Spinal cord (tissue), 10 donors: ENCODE measurements around the gene ZNF226. TPM values are rescaled to one million over a fixed set of nuclear protein-coding genes. Genes with fewer than 3 reads are reported as not detected.
"Not testable (repeated sequence)": the region's sequence is repeated elsewhere in the genome, so short reads cannot be mapped to it uniquely, and the experiment has no call there.

Experiments used
- DNase-seq, 6 donors: peaks; one replicate each; pipeline versions ENCODE4 v3.0.0 to v3.0.0-alpha.2; 2013 to 2015; ENCODE audit warnings: low spot score in 6 of 6, low read depth in 4 of 6
- H3K27ac ChIP-seq: one replicate; pipeline ENCODE4 v1.5.1; 2013; ENCODE audit warnings: low read depth, low read length, control low read depth
- H3K27me3 ChIP-seq: one replicate; pipeline ENCODE4 v1.6.1; 2013; ENCODE audit warnings: low read length; ENCODE audit not compliant: control insufficient read depth, insufficient read depth
- H3K36me3 ChIP-seq: one replicate; pipeline ENCODE4 v1.6.1; 2013; ENCODE audit warnings: low read length; ENCODE audit not compliant: control insufficient read depth, insufficient read depth
- H3K4me1 ChIP-seq: one replicate; pipeline ENCODE4 v1.6.1; 2013; ENCODE audit warnings: low read length; ENCODE audit not compliant: control insufficient read depth, insufficient read depth
- H3K4me3 ChIP-seq: one replicate; pipeline ENCODE4 v1.5.1; 2013; ENCODE audit warnings: low read depth, low read length, control low read depth
- H3K9me3 ChIP-seq: one replicate; pipeline ENCODE4 v1.6.1; 2013; ENCODE audit warnings: low read length; ENCODE audit not compliant: control insufficient read depth, insufficient read depth
- WGBS: methylation state at CpG from one replicate; pipeline ENCODE4 v1.1.5; 2013; ENCODE audit warnings: missing lambda C conversion rate; ENCODE audit not compliant: insufficient coverage; 5-methylcytosine and 5-hydroxymethylcytosine counted together
- long read RNA-seq, 4 donors: transcript quantifications; one replicate each; lab custom pipeline, GENCODE V29; 2026
- polyA plus RNA-seq, 2 donors: library from polyadenylated mRNA; unstranded; fragments of 120-200 nt; gene quantifications; one replicate each; pipeline ENCODE4 v1.2.1, GENCODE V29; 2013; ENCODE audit not compliant: insufficient read length in 2 of 2
- total RNA-seq, 2 donors: library from RNA; depleted of rRNA in 1 of 2; stranded (reverse); fragments of 120-200 nt in 1 of 2; fragments of >200 nt in 1 of 2; gene quantifications; one replicate each; pipeline versions ENCODE4 v1.2.3 to v1.2.4, GENCODE V29; 2013 to 2014
- donor health status: healthy.

Gene ZNF226
- total RNA-seq (10 to 100 TPM; 35.9 to 43.0 TPM), polyA plus RNA-seq (10 to 100 TPM; 26.5 to 28.6 TPM)
- long read RNA-seq, donor 1, partial matches to known transcripts = 0 of 6 reads
- long read RNA-seq, donor 1, other reads (novel, unspliced or antisense) = 0 of 6 reads
- long read RNA-seq, donor 2, partial matches to known transcripts = 0 of 2 reads
- long read RNA-seq, donor 2, other reads (novel, unspliced or antisense) = 0 of 2 reads
- long read RNA-seq, donor 3, full-length matches to known transcripts = 4 of 4 reads
- long read RNA-seq, donor 3, partial matches to known transcripts = 0 of 4 reads
- long read RNA-seq, donor 3, other reads (novel, unspliced or antisense) = 0 of 4 reads
- long read RNA-seq, donor 4, partial matches to known transcripts = 0 of 10 reads
- long read RNA-seq, donor 4, other reads (novel, unspliced or antisense) = 0 of 10 reads

DNA sequence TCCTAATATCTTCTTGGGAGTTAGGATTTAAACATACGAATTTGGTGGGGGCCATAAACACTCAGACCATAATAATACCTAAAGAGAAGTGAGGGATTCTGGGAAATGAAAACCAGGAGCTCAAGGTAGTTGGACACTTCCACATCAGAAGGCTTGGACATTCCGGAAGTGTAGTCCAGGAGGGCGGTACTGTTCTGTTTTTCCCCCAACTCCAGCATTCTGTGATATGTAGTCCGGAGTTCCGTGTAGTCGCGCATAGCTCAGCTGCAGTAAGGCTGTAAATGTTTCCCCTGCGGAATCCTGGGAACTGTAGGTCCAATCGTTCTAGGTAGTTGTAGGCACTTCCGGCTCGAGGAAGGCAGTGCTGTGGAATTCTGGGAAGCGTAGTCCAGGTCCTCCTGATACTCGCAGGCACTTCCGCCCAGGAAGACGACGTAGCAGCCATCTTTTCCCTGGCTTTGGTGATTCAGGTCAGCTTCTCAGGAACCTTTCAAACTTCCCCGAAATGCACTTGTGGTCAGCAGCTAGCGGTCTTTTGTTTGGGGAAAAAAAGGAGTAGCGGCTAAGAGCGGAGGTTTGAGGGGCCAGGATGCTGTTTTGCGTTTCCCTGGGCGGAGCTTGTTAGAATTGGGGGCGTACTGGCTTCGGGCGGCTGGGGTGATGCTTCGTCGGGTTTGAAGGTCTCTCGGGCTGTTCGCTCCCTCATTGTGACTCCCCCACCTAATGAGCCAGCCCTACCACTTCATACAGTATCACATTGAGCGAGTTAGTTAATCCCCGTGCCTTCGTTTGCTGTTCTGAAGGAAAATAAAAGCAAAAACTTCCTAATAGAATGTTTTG, at the start of gene ZNF226:
Gene ZNF226 (plus strand): TSS at position 428 of the 840 bp plus-strand sequence. CDS start 4,981 bp downstream, outside the sequence.
- no peaks in the 10 kb centered on the region for H3K9me3 ChIP-seq
- H3K27me3 ChIP-seq = no peaks in the 10 kb centered on the region
- H3K36me3 ChIP-seq = peaks cover 6% of the 10 kb centered on the region
- H3K27ac ChIP-seq = peak within 1 kb of the TSS; percentile 89
- WGBS = under 1% methylated on average over 23 of the region's 32 CpGs
- DNase-seq = peak; percentile 93 to 100 (median 94)
- H3K4me1 ChIP-seq = peaks cover 11% of the 10 kb centered on the region
- peak within 1 kb of the TSS; percentile 67 for H3K4me3 ChIP-seq

DNA sequence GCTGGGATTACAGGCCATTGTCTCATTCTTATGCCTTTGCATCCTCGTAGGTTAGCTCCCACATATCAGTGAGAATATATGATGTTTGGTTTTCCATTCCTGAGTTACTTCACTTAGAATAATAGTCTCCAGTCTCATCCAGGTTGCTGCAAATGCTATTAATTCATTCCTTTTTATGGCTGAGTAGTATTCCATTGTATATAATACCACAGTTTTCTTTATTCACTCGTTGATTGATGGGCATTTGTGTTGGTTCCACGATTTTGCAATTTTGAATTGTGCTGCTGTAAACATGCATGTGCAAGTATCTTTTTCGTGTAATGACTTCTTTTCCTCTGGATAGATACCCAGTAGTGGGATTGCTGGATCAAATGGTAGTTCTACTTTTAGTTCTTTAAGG, 43.7 kb upstream of the ZNF226 start:
- H3K27me3 ChIP-seq, DNase-seq, H3K27ac ChIP-seq, H3K4me3 ChIP-seq, H3K4me1 ChIP-seq, H3K9me3 ChIP-seq: not testable (repeated sequence)
- peaks cover 27% of the 10 kb centered on the region for H3K36me3 ChIP-seq
- WGBS = 80% methylated on average over 2 of the region's 4 CpGs

DNA sequence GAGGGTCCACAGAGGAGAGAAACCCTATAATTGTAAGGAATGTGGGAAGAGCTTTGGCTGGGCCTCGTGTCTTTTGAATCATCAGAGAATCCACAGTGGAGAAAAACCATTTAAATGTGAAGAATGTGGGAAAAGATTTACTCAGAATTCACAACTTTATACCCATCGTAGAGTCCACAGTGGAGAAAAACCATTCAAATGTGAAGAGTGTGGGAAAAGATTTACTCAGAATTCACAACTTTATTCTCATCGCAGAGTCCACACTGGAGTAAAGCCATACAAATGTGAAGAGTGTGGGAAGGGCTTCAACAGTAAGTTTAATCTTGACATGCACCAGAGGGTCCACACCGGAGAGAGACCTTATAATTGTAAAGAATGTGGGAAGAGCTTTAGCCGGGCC, 32.9 kb upstream of the ZNF226 start:
- Histone ChIP-seq H3K4me3 (no peak overlapping the region), H3K4me1 (no peaks in the 10 kb centered on the region), H3K27me3 (no peaks in the 10 kb centered on the region), H3K27ac (no peak overlapping the region), H3K36me3 (peaks cover 10% of the 10 kb centered on the region), H3K9me3 (no peaks in the 10 kb centered on the region)
- WGBS = 65% methylated on average over 2 of the region's 5 CpGs
- DNase-seq = no peak

DNA sequence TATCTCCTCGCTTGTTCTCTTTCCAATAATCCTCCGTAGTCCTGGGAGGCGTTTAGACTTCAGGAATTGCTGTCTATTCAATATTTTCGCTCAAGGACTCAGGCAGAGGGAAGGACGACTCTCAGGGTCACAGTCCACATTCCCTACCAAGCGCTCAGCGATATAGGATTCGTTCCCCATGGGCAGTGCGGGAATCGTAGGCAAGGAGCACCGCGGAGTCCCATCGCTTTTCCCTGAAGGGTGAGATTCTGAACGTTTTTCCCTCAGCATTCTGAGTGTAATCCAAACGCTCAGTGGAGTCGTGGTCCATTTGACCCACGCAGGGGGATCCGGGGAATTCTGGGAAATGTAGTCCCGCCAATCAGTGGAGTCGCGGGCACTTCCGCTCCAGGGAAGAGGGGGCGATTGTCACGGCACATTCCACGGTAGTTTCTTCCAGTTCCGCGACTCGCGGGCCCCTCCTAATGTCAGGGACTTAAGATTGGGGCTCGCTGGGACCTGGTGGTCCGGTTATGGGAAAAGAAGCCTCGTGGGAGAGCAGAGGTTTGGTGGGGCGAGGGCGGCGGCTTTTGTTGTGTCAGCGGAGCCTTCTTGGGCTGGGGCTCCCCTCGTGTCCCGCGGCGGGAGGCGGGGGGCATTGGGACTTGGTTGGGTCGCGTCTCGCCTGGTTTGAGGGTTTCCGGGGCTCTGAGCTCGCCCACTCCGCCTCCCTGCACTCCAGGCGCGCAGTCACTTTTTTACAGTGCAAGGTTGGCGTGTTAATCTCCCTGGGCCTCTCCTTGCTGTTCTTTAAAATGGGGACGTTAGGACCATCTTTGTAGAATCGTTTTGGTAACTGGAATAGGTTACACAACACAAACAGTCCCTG, 23.5 kb upstream of the ZNF226 start, which contains the start of gene ZNF234:
Gene ZNF234 (plus strand): TSS at position 364 of the 868 bp plus-strand sequence. CDS start 3,079 bp downstream, outside the sequence.
- peak within 1 kb of the TSS; percentile 95 for H3K4me3 ChIP-seq
- H3K27ac ChIP-seq = peak within 1 kb of the TSS; percentile 85
- H3K36me3 ChIP-seq = peaks cover 9% of the 10 kb centered on the region
- WGBS = under 1% methylated on average over 45 of the region's 52 CpGs
- H3K4me1 ChIP-seq = peaks cover 6% of the 10 kb centered on the region
- no peaks in the 10 kb centered on the region for H3K9me3 ChIP-seq
- H3K27me3 ChIP-seq = no peaks in the 10 kb centered on the region
- peak; percentile 76 to 98 (median 88) for DNase-seq

DNA sequence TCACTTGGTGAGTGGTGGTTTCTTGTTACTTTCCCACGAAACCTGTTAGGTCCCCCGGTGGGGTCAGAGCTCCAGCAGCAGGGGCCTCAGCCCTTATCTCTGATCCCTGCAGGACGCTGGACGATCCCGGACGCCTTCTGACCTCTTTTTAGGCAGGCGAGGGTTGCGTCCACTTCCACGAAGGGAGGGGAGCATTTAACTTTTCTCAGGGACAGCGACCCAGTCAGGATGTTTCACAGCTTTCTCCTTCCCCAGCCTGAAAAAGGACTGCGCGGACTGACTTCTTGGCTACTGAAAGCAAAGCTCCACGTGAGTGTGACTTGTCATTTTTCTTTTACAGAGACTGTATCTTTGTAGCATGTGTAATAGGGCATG, 22.9 kb upstream of the ZNF226 start:
- Histone ChIP-seq H3K4me1 (peaks cover 6% of the 10 kb centered on the region), H3K4me3 (peak overlapping the region; percentile 95), H3K36me3 (peaks cover 9% of the 10 kb centered on the region), H3K27ac (no peak overlapping the region), H3K27me3 (no peaks in the 10 kb centered on the region), H3K9me3 (no peaks in the 10 kb centered on the region)
- WGBS = 0% methylated on average over 9 of the region's 13 CpGs
- peak in 1 of 6 donors; percentile 4 for DNase-seq

DNA sequence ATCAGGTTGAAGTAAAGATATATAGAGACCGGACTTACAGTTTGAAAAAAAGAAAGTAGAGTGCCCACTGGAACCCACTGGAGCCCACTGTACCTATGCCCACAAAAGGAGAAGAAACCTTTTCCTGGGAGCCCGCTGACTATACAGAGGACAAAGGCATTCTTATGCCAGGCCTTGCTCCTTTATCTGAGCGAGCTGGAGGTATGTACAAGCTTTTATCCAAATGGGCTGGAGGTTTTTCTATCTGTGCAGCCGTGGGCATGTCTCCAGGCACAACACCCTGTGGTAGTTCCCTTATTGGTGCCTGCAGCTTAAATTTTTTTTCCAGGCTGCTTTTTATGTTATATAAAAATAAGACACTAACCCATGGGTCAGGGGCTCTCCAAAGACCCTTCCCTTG, 15.1 kb upstream of the ZNF226 start:
- Histone ChIP-seq H3K4me1 (no peaks in the 10 kb centered on the region), H3K4me3 (no peak overlapping the region), H3K27me3 (no peaks in the 10 kb centered on the region), H3K36me3 (peaks cover 36% of the 10 kb centered on the region), H3K9me3 (no peaks in the 10 kb centered on the region), H3K27ac (no peak overlapping the region)
- 100% methylated on average over 1 of the region's 4 CpGs for WGBS
- DNase-seq = no peak

DNA sequence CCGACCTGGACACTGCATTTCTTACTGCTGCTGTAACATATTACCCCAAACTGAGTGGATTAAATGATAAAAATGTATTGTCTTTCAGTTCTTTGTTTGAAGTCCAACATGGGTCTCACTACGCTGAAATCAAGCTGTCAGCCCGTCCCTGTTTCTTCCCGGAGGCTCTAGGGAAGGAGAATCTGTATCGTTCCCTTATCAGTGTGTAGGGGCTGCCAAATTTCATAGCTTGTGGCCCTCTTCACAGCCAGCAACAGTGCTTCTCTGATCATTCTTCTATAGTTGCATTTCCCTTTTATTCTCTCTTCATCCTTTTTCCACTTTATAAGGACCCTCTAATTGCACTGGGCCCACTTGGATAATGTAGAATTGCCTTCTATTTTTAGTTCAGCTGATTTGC, 13.4 kb upstream of the ZNF226 start:
- Histone ChIP-seq H3K4me3 (no peak overlapping the region), H3K4me1 (no peaks in the 10 kb centered on the region), H3K27ac (no peak overlapping the region), H3K27me3 (no peaks in the 10 kb centered on the region), H3K9me3 (peaks cover 6% of the 10 kb centered on the region), H3K36me3 (peaks cover 32% of the 10 kb centered on the region)
- 100% methylated on average over 2 of the region's 5 CpGs for WGBS
- no peak for DNase-seq

DNA sequence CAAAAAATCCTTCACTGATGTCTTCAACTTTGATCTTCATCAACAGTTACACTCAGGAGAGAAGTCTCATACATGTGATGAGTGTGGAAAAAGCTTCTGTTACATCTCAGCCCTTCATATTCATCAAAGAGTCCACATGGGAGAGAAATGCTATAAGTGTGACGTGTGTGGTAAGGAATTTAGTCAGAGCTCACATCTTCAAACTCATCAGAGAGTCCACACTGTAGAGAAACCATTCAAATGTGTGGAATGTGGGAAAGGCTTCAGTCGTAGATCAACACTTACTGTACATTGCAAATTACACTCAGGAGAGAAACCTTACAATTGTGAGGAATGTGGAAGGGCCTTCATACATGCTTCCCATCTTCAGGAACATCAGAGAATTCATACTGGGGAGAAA, 8.4 kb upstream of the ZNF226 start:
- no CpG with 5 or more reads among the region's 2 CpGs for WGBS
- peaks cover 9% of the 10 kb centered on the region for H3K9me3 ChIP-seq
- no peak overlapping the region for H3K4me3 ChIP-seq
- no peaks in the 10 kb centered on the region for H3K4me1 ChIP-seq
- peaks cover 15% of the 10 kb centered on the region for H3K36me3 ChIP-seq
- no peak overlapping the region for H3K27ac ChIP-seq
- no peaks in the 10 kb centered on the region for H3K27me3 ChIP-seq
- no peak for DNase-seq

DNA sequence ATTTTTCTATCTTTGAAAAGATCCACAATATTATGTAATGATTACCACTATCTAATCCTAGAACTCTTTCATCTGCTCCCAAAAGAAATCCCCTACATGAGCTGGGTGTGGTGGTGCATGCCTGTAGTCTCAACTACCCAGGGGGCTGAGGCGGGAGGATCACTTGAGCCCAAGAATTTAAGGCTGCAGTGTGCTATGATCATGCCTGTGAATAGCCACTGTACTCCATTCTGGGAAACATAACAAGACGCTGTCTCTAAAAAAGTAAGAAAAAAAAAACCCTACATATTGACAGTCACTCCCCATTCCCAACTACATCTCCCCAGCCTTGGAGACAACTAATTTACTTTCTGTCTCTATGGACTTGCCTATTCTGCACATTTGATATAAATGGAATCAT, 1.1 kb upstream of the ZNF226 start:
- H3K9me3 ChIP-seq = no peaks in the 10 kb centered on the region
- H3K27ac ChIP-seq = no peak overlapping the region
- no peak for DNase-seq
- H3K4me1 ChIP-seq = peaks cover 11% of the 10 kb centered on the region
- no peaks in the 10 kb centered on the region for H3K27me3 ChIP-seq
- H3K36me3 ChIP-seq = peaks cover 6% of the 10 kb centered on the region
- 100% methylated on average over 2 of the region's 2 CpGs for WGBS
- no peak overlapping the region for H3K4me3 ChIP-seq
